Vagina (tissue), 2 donors: ENCODE data around the gene TBC1D16.

Source experiments
- CTCF ChIP-seq, 3 experiments: fragments of 450-650 bp in 2 of 3; fragments of 200-600 bp in 1 of 3; sonication (generic) in 1 of 3; IDR thresholded peaks; one replicate each; pipeline ENCODE4 v1.5.1; 2017 to 2019; ENCODE audit warnings: antibody characterized with exemption in 3 of 3, mild to moderate bottlenecking in 2 of 3, moderate library complexity in 2 of 3
- POLR2AphosphoS5 ChIP-seq, 2 donors: sonication (generic); formaldehyde crosslinking; IDR thresholded peaks; one replicate each; pipeline ENCODE4 v1.9.0; 2017; ENCODE audit warnings: antibody characterized with exemption in 2 of 2, mild to moderate bottlenecking in 2 of 2, low read depth in 1 of 2; ENCODE audit not compliant: insufficient read depth in 1 of 2

DNA sequence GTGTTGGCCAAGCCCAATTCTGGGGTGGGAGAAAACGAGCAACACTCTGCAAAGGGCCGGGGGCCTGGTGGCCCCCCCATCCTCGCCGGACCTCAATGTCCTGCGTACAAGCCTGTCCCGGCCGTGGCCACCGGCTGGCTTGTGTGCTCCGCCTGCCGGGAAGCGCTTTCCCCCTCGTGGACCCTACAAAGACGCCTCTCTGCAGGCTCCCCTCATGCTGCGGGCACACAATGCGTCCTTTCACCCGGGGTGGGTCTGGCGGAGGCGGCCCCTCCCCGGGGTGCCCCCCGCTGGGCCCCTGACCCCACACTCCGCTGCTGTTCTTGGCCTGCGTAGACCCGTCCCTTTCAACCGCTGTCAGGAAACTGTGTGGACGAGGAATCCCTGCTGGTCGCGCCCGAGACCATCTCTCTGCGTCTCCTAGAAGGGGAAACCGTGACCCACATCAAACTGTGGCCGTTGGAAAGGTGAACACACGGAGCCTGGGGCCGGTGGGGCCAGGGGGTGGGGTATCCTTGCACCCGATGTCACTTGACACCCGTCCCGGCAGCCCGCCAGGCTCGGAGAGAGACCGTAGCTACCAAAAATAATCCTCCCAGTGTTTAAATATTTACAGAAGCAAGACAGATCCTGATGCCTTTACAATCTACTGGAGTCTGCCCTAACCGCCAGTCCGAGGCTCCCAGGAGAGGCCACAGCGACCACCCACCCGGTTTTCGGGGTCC is 43.6 kb downstream of the TBC1D16 start:
- TF ChIP-seq POLR2AphosphoS5 (IDR thresholded peaks at IDR 0.05; ENCODE audit: insufficient read depth in 1 of 2, low read depth in 1 of 2) (peak in 1 of 2 donors; percentile 15), CTCF (IDR thresholded peaks at IDR 0.05) (peak in 1 of 3 experiments; percentile 13)
